Prostate gland (tissue), 2 donors: Measurements from ENCODE around the gene PDE12. TPM values are rescaled to one million over a fixed set of nuclear protein-coding genes. Genes with fewer than 3 reads are reported as not detected.

Source experiments
- DNase-seq: peaks from one replicate; pipeline ENCODE4 v3.0.0-alpha.2; 2019; ENCODE audit warnings: low spot score
- H3K27ac ChIP-seq, 2 donors: fragments of 200-600 bp; sonication (generic); 2 replicates each; pipeline ENCODE4 v1.5.1; 2017 to 2019
- H3K27me3 ChIP-seq: fragments of 200-600 bp; sonication (generic); replicated peaks from 2 replicates; pipeline ENCODE4 v1.5.1; 2019; ENCODE audit not compliant: insufficient read depth
- H3K36me3 ChIP-seq, 2 donors: fragments of 200-600 bp; sonication (generic); 1 replicate in 1 of 2; 2 replicates in 1 of 2; pipeline versions ENCODE4 v1.5.1 to v1.8.1; 2017 to 2019
- H3K4me1 ChIP-seq: fragments of 200-600 bp; sonication (generic); replicated peaks from 2 replicates; pipeline ENCODE4 v1.5.1; 2019
- H3K4me3 ChIP-seq, 2 donors: fragments of 200-600 bp; sonication (generic); 2 replicates each; pipeline ENCODE4 v1.5.1; 2017 to 2019
- H3K9me3 ChIP-seq: fragments of 200-600 bp; sonication (generic); 2 replicates; pipeline ENCODE4 v1.5.1; 2017
- POLR2A ChIP-seq: fragments of 450-650 bp; IDR thresholded peaks from one replicate; pipeline ENCODE4 v1.6.1; 2016; ENCODE audit warnings: antibody characterized with exemption, mild to moderate bottlenecking
- POLR2AphosphoS5 ChIP-seq: sonication (generic); formaldehyde crosslinking; IDR thresholded peaks from one replicate; pipeline ENCODE4 v1.6.1; 2017; ENCODE audit warnings: antibody characterized with exemption
- WGBS: methylation state at CpG from one replicate; pipeline ENCODE4 v1.1.5; 2018; 5-methylcytosine and 5-hydroxymethylcytosine counted together
- intact Hi-C: fragments of 100-400 bp; cut with DNase I; formaldehyde crosslinking; loops from one replicate; pipeline ENCODE4 v1.14.2; 2022
- total RNA-seq, 2 donors: library from RNA; depleted of rRNA; stranded (reverse); fragments of >200 nt; gene quantifications; one replicate each; pipeline ENCODE4 v1.1.0, GENCODE V29; 2016
- TF ChIP-seq, protein P1 (sequence below), 4 experiments: fragments of 200-600 bp in 2 of 4; fragments of 450-650 bp in 2 of 4; sonication (generic) in 2 of 4; IDR thresholded peaks; 1 replicate in 3 of 4; 2 replicates in 1 of 4; pipeline ENCODE4 v1.5.1; 2016 to 2019; ENCODE audit warnings: antibody characterized with exemption in 4 of 4, mild to moderate bottlenecking in 2 of 4, moderate library complexity in 2 of 4

PDE12 gene
- total RNA-seq, 2 donors from 2014 or later: 22.8 to 23.3 TPM

DNA sequence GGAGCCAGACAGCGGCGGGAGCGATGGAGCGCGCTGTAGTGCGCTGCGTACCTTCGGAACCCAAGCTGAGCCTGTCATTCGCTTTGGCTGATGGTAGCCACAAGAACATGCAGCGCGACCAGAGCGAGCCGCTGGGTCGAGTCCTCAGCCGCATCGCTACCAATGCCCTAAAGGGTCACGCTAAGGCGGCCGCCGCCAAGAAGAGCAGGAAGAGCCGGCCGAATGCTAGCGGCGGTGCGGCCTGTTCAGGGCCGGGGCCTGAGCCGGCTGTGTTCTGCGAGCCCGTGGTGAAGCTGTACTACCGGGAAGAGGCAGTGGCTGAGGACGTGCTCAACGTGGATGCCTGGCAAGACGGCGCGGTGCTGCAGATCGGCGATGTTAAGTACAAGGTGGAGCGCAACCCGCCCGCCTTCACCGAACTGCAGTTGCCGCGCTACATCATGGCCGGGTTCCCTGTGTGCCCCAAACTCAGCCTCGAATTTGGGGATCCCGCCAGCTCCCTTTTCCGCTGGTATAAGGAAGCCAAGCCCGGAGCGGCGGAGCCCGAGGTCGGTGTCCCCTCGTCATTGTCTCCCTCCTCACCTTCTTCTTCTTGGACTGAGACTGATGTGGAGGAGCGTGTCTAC is 498 bp downstream of the PDE12 start:
- Histone ChIP-seq H3K27ac (peak overlapping the region; percentile 73 to 89), H3K27me3 (no peaks in the 10 kb centered on the region), H3K9me3 (no peaks in the 10 kb centered on the region), H3K4me3 (peak overlapping the region; percentile 77 to 84), H3K36me3 (no peaks in the 10 kb centered on the region), H3K4me1 (peaks cover 17% of the 10 kb centered on the region)
- intact Hi-C loops: loop anchor here (2.0 kb wide), 1 partner anchor 40 kb away; the partner anchor contains the start of gene ARF4
- TF ChIP-seq POLR2A: no peak
- no peak for TF ChIP-seq POLR2AphosphoS5
- TF ChIP-seq, protein P1, sequence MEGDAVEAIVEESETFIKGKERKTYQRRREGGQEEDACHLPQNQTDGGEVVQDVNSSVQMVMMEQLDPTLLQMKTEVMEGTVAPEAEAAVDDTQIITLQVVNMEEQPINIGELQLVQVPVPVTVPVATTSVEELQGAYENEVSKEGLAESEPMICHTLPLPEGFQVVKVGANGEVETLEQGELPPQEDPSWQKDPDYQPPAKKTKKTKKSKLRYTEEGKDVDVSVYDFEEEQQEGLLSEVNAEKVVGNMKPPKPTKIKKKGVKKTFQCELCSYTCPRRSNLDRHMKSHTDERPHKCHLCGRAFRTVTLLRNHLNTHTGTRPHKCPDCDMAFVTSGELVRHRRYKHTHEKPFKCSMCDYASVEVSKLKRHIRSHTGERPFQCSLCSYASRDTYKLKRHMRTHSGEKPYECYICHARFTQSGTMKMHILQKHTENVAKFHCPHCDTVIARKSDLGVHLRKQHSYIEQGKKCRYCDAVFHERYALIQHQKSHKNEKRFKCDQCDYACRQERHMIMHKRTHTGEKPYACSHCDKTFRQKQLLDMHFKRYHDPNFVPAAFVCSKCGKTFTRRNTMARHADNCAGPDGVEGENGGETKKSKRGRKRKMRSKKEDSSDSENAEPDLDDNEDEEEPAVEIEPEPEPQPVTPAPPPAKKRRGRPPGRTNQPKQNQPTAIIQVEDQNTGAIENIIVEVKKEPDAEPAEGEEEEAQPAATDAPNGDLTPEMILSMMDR (IDR thresholded peaks at IDR 0.05): no peak
- under 1% methylated on average over 24 of the region's 54 CpGs for whole genome bisulfite sequencing
- DNase-seq: no peak

DNA sequence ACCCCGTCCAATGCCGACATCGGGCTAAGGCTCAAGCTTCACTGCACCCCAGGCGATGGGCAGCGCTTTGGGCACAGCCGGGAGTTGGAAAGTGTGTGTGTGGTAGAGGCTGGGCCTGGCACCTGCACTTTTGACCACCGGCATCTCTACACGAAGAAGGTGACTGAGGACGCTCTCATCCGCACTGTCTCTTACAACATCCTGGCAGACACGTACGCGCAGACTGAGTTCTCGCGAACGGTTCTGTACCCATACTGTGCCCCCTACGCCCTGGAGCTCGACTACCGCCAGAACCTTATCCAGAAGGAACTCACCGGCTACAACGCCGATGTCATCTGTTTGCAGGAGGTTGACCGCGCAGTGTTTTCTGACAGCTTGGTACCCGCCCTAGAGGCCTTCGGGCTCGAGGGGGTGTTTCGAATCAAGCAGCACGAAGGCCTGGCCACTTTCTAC is 1.0 kb downstream of the PDE12 start:
- Histone ChIP-seq H3K36me3 (no peaks in the 10 kb centered on the region), H3K27ac (peak overlapping the region; percentile 73 to 89), H3K9me3 (no peaks in the 10 kb centered on the region), H3K4me1 (peaks cover 17% of the 10 kb centered on the region), H3K4me3 (peak overlapping the region; percentile 77 to 84), H3K27me3 (no peaks in the 10 kb centered on the region)
- TF ChIP-seq POLR2AphosphoS5: no peak
- TF ChIP-seq, protein P1 (IDR thresholded peaks at IDR 0.05): no peak
- TF ChIP-seq POLR2A: no peak
- no peak for DNase-seq
- intact Hi-C loops: loop anchor here (2.0 kb wide), 1 partner anchor 40 kb away; the partner anchor contains the start of gene ARF4
- WGBS: under 1% methylated on average over 29 of the region's 29 CpGs

DNA sequence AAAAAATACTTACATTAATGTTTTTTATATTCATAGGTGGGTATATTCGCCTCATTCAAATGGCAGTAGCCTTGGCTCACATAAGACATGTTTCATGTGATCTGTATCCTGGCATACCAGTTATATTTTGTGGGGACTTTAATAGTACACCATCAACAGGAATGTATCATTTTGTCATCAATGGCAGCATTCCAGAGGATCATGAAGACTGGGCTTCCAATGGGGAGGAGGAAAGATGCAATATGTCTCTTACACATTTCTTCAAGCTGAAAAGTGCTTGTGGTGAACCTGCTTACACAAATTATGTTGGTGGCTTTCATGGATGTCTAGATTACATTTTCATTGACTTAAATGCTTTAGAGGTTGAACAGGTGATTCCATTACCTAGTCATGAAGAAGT is 3.5 kb downstream of the PDE12 start:
- DNase-seq: no peak
- no peaks in the 10 kb centered on the region for H3K27me3 ChIP-seq
- H3K4me1 ChIP-seq: peaks cover 17% of the 10 kb centered on the region
- no peaks in the 10 kb centered on the region for H3K9me3 ChIP-seq
- no peaks in the 10 kb centered on the region for H3K36me3 ChIP-seq
- no peak overlapping the region for H3K4me3 ChIP-seq
- TF ChIP-seq POLR2AphosphoS5: no peak
- TF ChIP-seq, protein P1 (IDR thresholded peaks at IDR 0.05): no peak
- no peak for TF ChIP-seq POLR2A
- 88% methylated on average over 1 of the region's 1 CpG for WGBS
- no peak overlapping the region for H3K27ac ChIP-seq
- intact Hi-C loops: no loop called here

DNA sequence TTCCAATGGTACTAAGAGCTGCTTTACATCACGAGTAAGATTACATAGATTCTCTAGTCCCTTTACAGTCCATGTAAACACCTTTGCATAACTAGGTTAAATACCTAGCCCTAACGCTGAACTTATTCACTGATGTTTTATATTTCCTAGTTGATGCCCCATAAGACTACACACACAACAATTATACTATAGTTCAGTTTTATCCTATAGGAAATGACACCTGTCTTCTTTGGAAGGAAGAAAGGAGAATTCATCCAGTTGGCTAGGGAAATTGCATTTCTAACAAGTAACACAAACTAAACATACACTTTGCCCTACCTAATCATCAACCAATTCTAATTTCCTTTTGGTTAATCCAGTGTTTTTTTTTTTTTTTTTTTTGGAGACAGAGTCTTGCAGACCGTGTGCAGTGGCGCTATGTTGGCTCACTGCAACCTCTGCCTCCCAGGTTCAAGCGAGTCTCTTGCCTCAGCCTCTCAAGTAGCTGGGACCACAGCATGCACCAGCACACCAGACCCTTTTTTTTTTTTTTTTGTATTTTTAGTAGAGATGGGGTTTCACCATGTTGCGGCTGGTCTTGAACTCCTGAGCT is 13.9 kb downstream of the PDE12 start:
- Histone ChIP-seq H3K27ac (no peak overlapping the region), H3K27me3 (no peaks in the 10 kb centered on the region), H3K4me3 (no peak overlapping the region), H3K36me3 (peaks cover 0 to 4% of the 10 kb centered on the region in 2 donors), H3K9me3 (no peaks in the 10 kb centered on the region), H3K4me1 (no peaks in the 10 kb centered on the region)
- TF ChIP-seq POLR2A (no peak), POLR2AphosphoS5 (no peak)
- TF ChIP-seq, protein P1 (IDR thresholded peaks at IDR 0.05): no peak
- no peak for DNase-seq
- WGBS: 78% methylated on average over 6 of the region's 6 CpGs
- intact Hi-C loops: no loop called here
